H1 (cell line): Measurements from ENCODE around the gene P3H3.

Source experiments
- CEBPB ChIP-seq: IDR thresholded peaks from 2 replicates; pipeline ENCODE4 v1.6.1; 2012; ENCODE audit warnings: low read depth, low read length
- SIN3A ChIP-seq, 2 experiments: IDR thresholded peaks in 1 of 2; conservative IDR thresholded peaks in 1 of 2; 2 replicates each; pipeline ENCODE4 v1.6.1; 2011 to 2012; ENCODE audit warnings: low read length in 2 of 2, improper control_type of control experiment in 1 of 2, low read depth in 1 of 2, mild to moderate bottlenecking in 1 of 2
- SUZ12 ChIP-seq: fragments of 200-600 bp; sonication (generic); IDR thresholded peaks from 2 replicates; pipeline ENCODE4 v1.6.1; 2012; ENCODE audit warnings: mild to moderate bottlenecking, inconsistent platforms, low read length, moderate library complexity, mixed read lengths
- TF ChIP-seq, protein P1 (sequence below): IDR thresholded peaks from 2 replicates; pipeline ENCODE4 v1.6.1; 2012; ENCODE audit warnings: inconsistent platforms
- TF ChIP-seq, protein P2 (sequence below): IDR thresholded peaks from 2 replicates; pipeline ENCODE4 v1.6.1; 2011; ENCODE audit warnings: low read depth, mild to moderate bottlenecking, low read length; ENCODE audit not compliant: insufficient read depth
- TF ChIP-seq, protein P3 (sequence below), 3 experiments: IDR thresholded peaks; 1 replicate in 2 of 3; 2 replicates in 1 of 3; pipeline versions ENCODE4 v1.5.1 to v1.6.1; 2011; ENCODE audit warnings: low read length in 3 of 3, mild to moderate bottlenecking in 3 of 3, inconsistent platforms in 2 of 3, low read depth in 1 of 3, moderate library complexity in 1 of 3; ENCODE audit not compliant: insufficient read depth in 1 of 3; ENCODE audit errors: control extremely low read depth in 1 of 3

DNA sequence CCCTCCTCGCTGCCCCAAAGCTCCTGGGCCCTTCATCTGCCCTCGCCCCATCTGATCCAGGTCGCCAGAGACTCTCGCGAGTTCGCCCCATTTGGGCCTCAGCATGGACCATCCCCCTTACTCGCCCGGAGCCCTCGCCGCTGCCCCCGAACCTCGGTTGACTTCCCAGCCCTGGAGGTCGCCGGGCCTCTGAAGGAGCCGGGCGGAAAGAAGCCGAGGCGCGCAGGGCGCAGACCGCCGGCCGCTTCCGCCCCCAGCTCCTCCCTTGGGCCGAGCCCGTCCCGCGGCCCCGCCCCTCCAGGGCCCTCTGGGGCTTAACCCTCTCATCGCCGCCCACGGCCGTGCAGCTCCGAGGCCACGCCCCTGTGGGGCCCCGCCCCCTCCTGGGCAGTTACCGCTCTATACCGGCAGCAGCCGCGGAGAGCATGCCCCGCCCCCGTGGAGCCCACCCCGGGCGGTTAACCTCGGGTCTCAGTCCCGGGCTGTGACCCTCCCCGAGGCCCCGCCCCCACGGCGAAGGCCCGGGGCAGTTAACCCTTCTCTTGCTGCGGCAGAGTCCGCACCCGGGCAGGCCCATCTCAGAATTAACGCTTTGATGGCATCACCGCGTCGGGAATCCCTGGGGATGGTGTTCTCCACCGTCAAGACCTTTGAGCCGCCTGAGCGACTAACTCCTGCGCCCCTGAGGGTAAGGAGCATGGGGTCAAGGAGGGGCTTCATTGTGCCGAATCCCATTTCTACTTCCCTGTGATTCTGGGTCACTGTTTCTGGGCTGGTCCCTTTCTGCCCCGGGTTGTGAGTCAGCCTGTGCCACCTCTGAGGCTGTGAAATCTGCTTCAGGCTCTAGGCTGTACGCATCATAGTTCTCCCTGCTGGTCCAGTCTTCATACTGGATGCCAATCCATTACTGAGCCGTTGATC lies 45.1 kb downstream of the P3H3 start, which contains the start of gene SPSB2:
- TF ChIP-seq, protein P1, sequence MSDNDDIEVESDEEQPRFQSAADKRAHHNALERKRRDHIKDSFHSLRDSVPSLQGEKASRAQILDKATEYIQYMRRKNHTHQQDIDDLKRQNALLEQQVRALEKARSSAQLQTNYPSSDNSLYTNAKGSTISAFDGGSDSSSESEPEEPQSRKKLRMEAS: no peak
- no peak for TF ChIP-seq CEBPB
- TF ChIP-seq SUZ12: no peak
- TF ChIP-seq SIN3A (conservative IDR thresholded peaks at IDR 0.05 in 1 of 2, IDR thresholded peaks at IDR 0.05 in 1 of 2; ENCODE audit: low read depth in 1 of 2, low read length in 2 of 2): no peak; a peak in 1 of 4 replicates
- TF ChIP-seq, protein P2, sequence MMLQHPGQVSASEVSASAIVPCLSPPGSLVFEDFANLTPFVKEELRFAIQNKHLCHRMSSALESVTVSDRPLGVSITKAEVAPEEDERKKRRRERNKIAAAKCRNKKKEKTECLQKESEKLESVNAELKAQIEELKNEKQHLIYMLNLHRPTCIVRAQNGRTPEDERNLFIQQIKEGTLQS: no peak
- TF ChIP-seq, protein P3, sequence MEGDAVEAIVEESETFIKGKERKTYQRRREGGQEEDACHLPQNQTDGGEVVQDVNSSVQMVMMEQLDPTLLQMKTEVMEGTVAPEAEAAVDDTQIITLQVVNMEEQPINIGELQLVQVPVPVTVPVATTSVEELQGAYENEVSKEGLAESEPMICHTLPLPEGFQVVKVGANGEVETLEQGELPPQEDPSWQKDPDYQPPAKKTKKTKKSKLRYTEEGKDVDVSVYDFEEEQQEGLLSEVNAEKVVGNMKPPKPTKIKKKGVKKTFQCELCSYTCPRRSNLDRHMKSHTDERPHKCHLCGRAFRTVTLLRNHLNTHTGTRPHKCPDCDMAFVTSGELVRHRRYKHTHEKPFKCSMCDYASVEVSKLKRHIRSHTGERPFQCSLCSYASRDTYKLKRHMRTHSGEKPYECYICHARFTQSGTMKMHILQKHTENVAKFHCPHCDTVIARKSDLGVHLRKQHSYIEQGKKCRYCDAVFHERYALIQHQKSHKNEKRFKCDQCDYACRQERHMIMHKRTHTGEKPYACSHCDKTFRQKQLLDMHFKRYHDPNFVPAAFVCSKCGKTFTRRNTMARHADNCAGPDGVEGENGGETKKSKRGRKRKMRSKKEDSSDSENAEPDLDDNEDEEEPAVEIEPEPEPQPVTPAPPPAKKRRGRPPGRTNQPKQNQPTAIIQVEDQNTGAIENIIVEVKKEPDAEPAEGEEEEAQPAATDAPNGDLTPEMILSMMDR (IDR thresholded peaks at IDR 0.05; ENCODE audit: control extremely low read depth in 1 of 3, insufficient read depth in 1 of 3, low read depth in 1 of 3, low read length in 3 of 3): no peak
